Stimulated activated CD4-positive, alpha-beta T cell treated with anti-CD3 and anti-CD28 coated beads, Interleukin-2, amount 100 ng/mL, for 4 hours (primary cell): ENCODE data around the gene RGS2.
A peak's percentile ranks its signal among the peaks of the same experiment; 100 is the strongest.

Source experiments
- DNase-seq: peaks from one replicate; pipeline ENCODE4 v3.0.0-alpha.2; 2020; ENCODE audit warnings: low read depth

The RGS2 gene

GRCh38 chr1:192795916-192796618 is 12.8 kb upstream of the RGS2 start:
- no peak for DNase-seq

GRCh38 chr1:192797143-192797542 is 11.7 kb upstream of the RGS2 start:
- DNase-seq, result no peak

- no peak for DNase-seq
These were observed 10.9 kb upstream of the RGS2 start for GRCh38 chr1:192797891-192798290.

GRCh38 chr1:192801451-192801850 is 7.4 kb upstream of the RGS2 start:
- DNase-seq, result no peak

GRCh38 chr1:192802406-192802805 is 6.4 kb upstream of the RGS2 start:
- DNase-seq, result no peak

GRCh38 chr1:192803501-192803900 is 5.3 kb upstream of the RGS2 start:
- no peak for DNase-seq

- DNase-seq, result peak; percentile 22
These were observed 3.0 kb upstream of the RGS2 start for GRCh38 chr1:192805832-192806323.

GRCh38 chr1:192807211-192808162 is 1.4 kb upstream of the RGS2 start:
- no peak for DNase-seq

- no peak for DNase-seq
These were observed 699 bp upstream of the RGS2 start for GRCh38 chr1:192808163-192808517.

- no peak for DNase-seq
These were observed 741 bp downstream of the RGS2 start for GRCh38 chr1:192809307-192810252.

- DNase-seq, result no peak
These were observed 1.5 kb downstream of the RGS2 start for GRCh38 chr1:192810253-192810880.

- no peak for DNase-seq
These were observed 2.2 kb downstream of the RGS2 start for GRCh38 chr1:192811006-192811405.

- no peak for DNase-seq
These were observed 2.9 kb downstream of the RGS2 start for GRCh38 chr1:192811594-192812239.

GRCh38 chr1:192812420-192813209 is 3.8 kb downstream of the RGS2 start:
- no peak for DNase-seq

- no peak for DNase-seq
These were observed 6.0 kb downstream of the RGS2 start for GRCh38 chr1:192814805-192815204.

GRCh38 chr1:192817246-192817645 is 8.4 kb downstream of the RGS2 start:
- no peak for DNase-seq

- DNase-seq, result no peak
These were observed 12.5 kb downstream of the RGS2 start for GRCh38 chr1:192821296-192821695.

GRCh38 chr1:192824511-192824910 is 15.7 kb downstream of the RGS2 start:
- no peak for DNase-seq

GRCh38 chr1:192826791-192827546 is 18.1 kb downstream of the RGS2 start:
- DNase-seq, result no peak
